LNCaP clone FGC (cell line): Measurements from ENCODE around the gene KLHDC8B.

Source experiments
- DNase-seq: peaks from one replicate; pipeline ENCODE4 v3.0.0-alpha.2; 2011; ENCODE audit warnings: low read depth
- H3K4me3 ChIP-seq: 2 replicates; pipeline ENCODE4 v1.5.1; 2011; ENCODE audit warnings: mild to moderate bottlenecking, low read depth, low read length, control low read depth
- TF ChIP-seq, protein P1 (sequence below): IDR thresholded peaks from 2 replicates; pipeline ENCODE4 v1.5.1; 2012; ENCODE audit warnings: mild to moderate bottlenecking; ENCODE audit not compliant: control insufficient read depth, insufficient read depth; ENCODE audit errors: extremely low read depth

Gene KLHDC8B

GRCh38 chr3:49163609-49164008 lies 7.8 kb upstream of the KLHDC8B start:
- no peak for DNase-seq
- TF ChIP-seq, protein P1, sequence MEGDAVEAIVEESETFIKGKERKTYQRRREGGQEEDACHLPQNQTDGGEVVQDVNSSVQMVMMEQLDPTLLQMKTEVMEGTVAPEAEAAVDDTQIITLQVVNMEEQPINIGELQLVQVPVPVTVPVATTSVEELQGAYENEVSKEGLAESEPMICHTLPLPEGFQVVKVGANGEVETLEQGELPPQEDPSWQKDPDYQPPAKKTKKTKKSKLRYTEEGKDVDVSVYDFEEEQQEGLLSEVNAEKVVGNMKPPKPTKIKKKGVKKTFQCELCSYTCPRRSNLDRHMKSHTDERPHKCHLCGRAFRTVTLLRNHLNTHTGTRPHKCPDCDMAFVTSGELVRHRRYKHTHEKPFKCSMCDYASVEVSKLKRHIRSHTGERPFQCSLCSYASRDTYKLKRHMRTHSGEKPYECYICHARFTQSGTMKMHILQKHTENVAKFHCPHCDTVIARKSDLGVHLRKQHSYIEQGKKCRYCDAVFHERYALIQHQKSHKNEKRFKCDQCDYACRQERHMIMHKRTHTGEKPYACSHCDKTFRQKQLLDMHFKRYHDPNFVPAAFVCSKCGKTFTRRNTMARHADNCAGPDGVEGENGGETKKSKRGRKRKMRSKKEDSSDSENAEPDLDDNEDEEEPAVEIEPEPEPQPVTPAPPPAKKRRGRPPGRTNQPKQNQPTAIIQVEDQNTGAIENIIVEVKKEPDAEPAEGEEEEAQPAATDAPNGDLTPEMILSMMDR, result no peak
- H3K4me3 ChIP-seq, result no peak overlapping the region

DNA sequence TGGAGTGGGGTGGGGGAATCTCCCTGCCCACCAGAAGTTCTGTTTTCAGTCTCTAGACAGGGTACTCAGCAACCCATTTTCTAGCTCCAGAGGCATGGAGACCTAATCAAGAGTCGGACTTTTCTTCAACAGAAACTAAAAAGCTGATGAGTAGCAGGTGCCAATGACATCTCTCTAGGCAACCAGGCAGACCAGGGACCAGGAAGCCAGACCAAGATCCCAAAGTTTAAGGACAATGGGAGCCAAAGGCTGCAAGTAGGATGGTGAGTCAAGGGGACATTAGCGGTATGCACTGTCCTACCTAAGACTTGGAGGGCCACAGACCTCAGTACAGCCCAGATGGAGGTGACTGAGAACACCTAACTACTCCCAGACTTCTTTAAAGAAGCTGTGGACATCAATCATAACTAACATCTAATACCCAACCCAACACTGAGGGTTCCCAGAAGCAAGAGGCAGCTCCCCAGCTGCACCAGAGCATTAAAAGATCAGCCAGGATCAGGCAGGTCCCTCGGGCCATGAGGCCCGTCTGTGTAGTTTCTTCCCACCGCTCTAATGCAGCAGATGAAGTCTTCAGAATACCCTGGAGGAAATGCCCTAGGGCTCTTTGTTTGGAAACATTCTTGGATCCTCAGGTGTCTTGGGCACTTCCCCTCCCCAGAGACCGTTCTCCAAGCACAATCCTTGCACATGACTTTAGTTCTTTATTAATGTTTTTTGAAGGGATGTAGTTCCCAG lies 6.2 kb upstream of the KLHDC8B start:
- no peak for DNase-seq
- TF ChIP-seq, protein P1, result no peak
- H3K4me3 ChIP-seq, result peak overlapping the region; percentile 99

GRCh38 chr3:49165771-49166751 lies 5.3 kb upstream of the KLHDC8B start, which contains the start of gene CCDC71:
Gene CCDC71, minus strand, starts transcription at chr3:49166331. Its CDS starts 2,123 bp downstream, at chr3:49164208.
- peak within 1 kb of the TSS; percentile 99 for H3K4me3 ChIP-seq
- TF ChIP-seq, protein P1, result no peak
- no peak for DNase-seq

- DNase-seq, result no peak
- TF ChIP-seq, protein P1, result no peak
- H3K4me3 ChIP-seq, result peak overlapping the region; percentile 99
Observed at GRCh38 chr3:49166752-49167556, 4.4 kb upstream of the KLHDC8B start.

DNA sequence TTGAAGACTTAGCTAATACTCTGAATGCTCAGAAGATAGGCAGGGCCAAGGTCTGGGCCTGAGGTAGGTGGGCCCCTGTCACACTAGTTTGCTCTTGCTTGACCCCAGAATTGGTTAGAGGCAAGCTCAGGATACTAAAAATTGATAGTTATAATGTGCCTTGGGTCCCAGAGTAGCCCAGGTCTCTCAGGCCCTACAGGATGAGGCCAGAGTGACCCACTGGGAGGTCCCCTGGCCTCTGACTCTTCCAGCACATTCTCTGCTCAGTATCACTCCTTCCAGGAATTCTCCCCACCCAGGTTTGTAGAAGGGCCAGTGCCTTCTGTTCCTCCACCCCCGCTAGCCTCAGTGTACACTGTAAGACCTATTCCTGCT lies 667 bp upstream of the KLHDC8B start:
- TF ChIP-seq, protein P1, result no peak
- peak overlapping the region; percentile 72 for H3K4me3 ChIP-seq
- DNase-seq, result no peak

- TF ChIP-seq, protein P1, result no peak
- peak overlapping the region; percentile 72 for H3K4me3 ChIP-seq
Observed at GRCh38 chr3:49171775-49172500, 540 bp downstream of the KLHDC8B start.

More at GRCh38 chr3:49171775-49172500, 540 bp downstream of the KLHDC8B start:
- DNase-seq, result no peak
